ENCODE data around the gene MZT2B.
"Not testable (repeated sequence)": the region's sequence is repeated elsewhere in the genome, so short reads cannot be mapped to it uniquely, and the experiment has no call there.

Gene MZT2B

GRCh38 chr2:130219147-130219546 is 37.1 kb downstream of the MZT2B start:
- not testable (repeated sequence) for DNase-seq (ENCODE audit: low spot score)

DNA sequence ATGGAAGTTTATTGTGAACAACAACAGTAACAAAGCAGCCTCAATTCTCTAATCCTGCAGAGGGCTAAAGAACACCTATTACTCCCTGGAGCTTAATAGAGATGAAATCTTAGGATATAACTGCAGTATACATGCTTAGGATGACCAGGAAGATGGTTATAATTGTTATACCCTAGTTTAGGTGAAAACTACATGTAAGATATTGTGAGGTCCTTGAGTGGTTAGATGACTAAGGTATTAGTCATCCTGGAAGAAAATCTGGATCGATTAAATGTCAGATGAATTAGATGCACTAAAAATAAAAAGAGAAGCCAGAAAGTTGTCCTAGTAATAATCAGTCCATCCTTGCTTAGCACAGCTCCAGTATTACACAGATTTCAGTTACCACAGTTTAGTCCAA is 38.4 kb downstream of the MZT2B start:
- not testable (repeated sequence) for DNase-seq (ENCODE audit: low spot score)

- not testable (repeated sequence) for DNase-seq (ENCODE audit: low spot score)
Observed at GRCh38 chr2:130222523-130222922, 40.5 kb downstream of the MZT2B start.

DNA sequence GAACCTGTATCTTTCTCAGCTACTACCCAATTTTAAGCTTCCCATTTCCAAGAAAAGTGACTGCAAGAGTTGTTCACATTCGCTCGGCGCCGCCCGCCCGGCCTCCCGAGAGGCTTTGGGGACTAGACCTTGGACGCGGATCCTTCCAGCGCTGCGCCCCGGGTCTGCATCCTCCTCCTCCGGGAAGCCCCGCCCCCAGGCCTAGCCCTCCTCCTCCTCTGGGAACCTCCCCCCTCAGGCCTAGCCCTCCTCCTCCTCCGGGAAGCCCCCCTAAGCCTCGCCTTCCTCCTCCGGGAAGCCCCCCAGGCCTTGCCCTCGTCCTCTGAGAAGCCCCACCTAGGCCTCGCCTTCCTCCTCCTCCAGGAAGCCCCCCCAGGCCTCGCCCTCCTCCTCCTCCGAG is 45.9 kb downstream of the MZT2B start:
- DNase-seq (ENCODE audit: low spot score): not testable (repeated sequence)

DNA sequence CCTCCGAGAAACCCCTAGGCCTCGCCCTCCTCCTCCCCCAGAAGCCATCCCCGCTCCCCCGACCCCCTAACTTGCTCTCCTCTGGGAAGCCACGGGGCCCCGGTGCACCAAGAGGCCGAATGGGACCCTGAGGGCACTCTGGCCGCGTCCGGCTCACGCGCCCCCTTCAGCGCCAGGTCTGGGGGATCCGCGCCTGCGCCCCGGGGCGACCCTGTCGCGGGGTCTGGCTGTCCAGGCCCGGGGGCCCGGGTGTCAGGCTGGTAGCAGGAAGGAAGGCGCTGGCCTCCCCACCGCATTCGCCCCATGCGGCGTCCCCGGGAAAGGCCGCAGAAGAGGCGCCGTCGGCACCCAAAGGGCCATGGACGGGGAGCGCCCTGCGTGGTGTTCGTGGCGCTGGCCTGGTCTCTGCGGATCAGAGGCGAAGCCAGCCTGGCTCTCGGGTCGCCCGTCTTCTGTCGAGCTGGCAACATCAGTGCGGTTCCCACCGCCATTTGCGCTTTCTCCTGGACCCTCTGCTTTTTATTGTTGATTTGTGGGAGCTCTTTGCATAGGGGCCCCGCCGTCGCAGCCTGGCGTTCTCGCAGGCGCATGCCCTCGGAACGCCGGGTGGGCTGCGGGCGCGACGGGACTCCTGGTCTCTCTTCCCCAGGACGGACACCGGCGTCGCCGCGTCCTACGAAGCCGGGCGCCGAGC is 46.6 kb downstream of the MZT2B start:
- DNase-seq (ENCODE audit: low spot score): not testable (repeated sequence)

- peak; percentile 30 for DNase-seq (ENCODE audit: low spot score)
Observed at GRCh38 chr2:130229161-130229510, 47.1 kb downstream of the MZT2B start.

DNA sequence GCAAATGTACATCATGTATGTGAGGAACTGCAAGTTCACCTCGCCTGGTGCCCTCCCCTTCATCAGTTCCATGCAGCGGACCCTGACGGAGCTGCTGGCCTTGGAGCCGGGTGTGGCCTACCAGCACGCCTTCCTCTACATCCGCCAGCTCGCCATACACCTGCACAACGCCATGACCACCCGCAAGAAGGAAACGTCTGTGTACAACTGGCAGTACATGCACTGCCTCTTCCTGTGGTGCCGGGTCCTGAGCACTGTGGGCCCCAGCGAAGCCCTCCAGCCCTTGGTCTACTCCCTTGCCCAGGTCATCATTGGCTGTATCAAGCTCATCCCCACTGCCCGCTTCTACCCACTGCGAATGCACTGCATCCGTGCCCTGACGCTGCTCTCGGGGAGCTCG is 48.3 kb downstream of the MZT2B start:
- DNase-seq (ENCODE audit: low spot score): not testable (repeated sequence)

DNA sequence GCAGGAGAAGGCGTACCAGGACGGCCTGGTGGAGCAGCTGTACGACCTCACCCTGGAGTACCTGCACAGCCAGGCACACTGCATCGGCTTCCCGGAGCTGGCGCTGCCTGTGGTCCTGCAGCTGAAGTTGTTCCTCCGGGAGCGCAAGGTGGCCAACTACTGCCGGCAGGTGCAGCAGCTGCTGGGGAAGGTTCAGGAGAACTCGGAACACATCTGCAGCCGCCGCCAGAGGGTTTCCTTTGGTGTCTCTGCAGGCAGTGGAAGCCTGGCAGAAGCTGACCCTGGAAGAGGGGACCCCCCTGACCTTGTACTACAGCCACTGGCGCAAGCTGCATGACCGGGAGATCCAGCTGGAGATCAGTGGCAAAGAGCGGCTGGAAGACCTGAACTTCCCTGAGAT is 48.8 kb downstream of the MZT2B start:
- DNase-seq (ENCODE audit: low spot score): not testable (repeated sequence)

- DNase-seq (ENCODE audit: low spot score): no peak
Observed at GRCh38 chr2:130231656-130232055, 49.6 kb downstream of the MZT2B start.

DNA sequence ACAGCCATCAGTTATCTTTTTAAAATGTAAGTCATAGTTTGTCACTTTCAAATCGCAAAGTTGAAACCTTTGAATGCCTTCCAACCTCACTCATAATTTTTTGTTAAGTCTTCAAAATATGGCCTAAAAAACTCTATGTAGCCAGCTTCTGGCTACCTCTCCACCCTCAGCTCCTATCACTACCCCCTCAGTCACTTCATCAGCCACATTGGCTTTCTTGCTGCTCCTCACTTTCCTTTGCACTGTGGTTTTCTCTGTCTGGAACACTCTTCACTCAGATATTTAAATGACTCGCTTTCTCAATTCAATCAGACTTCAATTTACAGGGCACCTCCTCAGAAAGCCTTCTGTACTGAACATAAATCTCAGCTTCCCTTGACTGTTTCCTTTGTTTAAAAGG is 51.0 kb downstream of the MZT2B start:
- DNase-seq (ENCODE audit: low spot score): not testable (repeated sequence)

DNA sequence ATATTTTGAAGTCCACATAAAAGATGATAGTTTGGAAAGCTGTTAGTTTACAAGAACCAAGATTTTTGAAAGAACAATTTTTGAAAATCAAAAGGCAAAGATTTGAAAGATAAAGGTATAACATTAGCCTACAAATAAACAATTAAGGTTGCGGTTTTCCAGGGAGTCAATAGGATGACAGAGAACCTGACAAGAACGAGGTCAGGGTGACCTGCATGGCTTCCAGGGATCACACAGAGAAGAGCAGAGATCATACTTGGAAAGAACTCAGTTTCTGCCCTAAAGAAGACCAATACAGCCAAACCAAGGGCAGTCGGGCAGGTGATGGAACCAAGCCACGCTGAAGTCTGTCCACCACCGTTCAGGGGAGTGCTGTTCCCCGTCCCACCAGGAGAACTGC is 57.5 kb downstream of the MZT2B start:
- DNase-seq (ENCODE audit: low spot score): not testable (repeated sequence)
